B cell (primary cell): ENCODE measurements around the gene C19orf33. TPM values are rescaled to one million over a fixed set of nuclear protein-coding genes. Genes with fewer than 3 reads are reported as not detected.
A peak's percentile ranks its signal among the peaks of the same experiment; 100 is the strongest.

Experiments used
- ATAC-seq: fragments of 200-7000 bp; cut with Tn5 transposase; one replicate; pipeline ENCODE4 v1.10.0; 2021; ENCODE audit warnings: low read depth, mild to moderate bottlenecking, moderate number of reproducible peaks, moderate library complexity
- CTCF ChIA-PET: fragments of 350-600 bp; sonication (Branson Sonifier 250); formaldehyde crosslinking; loops from one replicate; lab custom pipeline; 2021; ENCODE audit warnings: antibody characterized with exemption, inconsistent platforms; lab: Charles Lee
- POLR2A ChIA-PET: fragments of 350-600 bp; sonication (Branson Sonifier 250); formaldehyde crosslinking; loops from one replicate; lab custom pipeline; 2021; ENCODE audit warnings: antibody characterized with exemption; lab: Charles Lee
- DNase-seq: peaks from one replicate; pipeline ENCODE4 v3.0.0; 2013
- H2AFZ ChIP-seq: 2 replicates; pipeline ENCODE4 v1.6.1; 2012; ENCODE audit warnings: mild to moderate bottlenecking, low read depth, low read length; ENCODE audit not compliant: insufficient read depth, poor library complexity, severe bottlenecking
- H3K27ac ChIP-seq, 2 donors: 1 replicate in 1 of 2; 2 replicates in 1 of 2; pipeline ENCODE4 v1.5.1; 2012 to 2013; ENCODE audit warnings: low read length in 2 of 2, mild to moderate bottlenecking in 2 of 2, moderate library complexity in 1 of 2
- H3K27me3 ChIP-seq, 4 experiments: fragments of 200-600 bp in 1 of 4; sonication (generic) in 1 of 4; replicated peaks in 1 of 4; 1 replicate in 2 of 4; 2 replicates in 2 of 4; pipeline versions ENCODE4 v1.6.1 to v1.7.0; 2013 to 2016; ENCODE audit warnings: low read length in 3 of 4, mild to moderate bottlenecking in 2 of 4, mixed read lengths in 1 of 4, moderate library complexity in 1 of 4; ENCODE audit not compliant: insufficient read depth in 4 of 4, control insufficient read depth in 3 of 4; ENCODE audit errors: control extremely low read depth in 1 of 4
- H3K36me3 ChIP-seq, 2 experiments: replicated peaks in 1 of 2; 1 replicate in 1 of 2; 2 replicates in 1 of 2; pipeline versions ENCODE4 v1.6.1 to v1.7.1; 2013; ENCODE audit warnings: low read length in 1 of 2; ENCODE audit not compliant: insufficient read depth in 2 of 2, control insufficient read depth in 1 of 2; ENCODE audit errors: control extremely low read depth in 1 of 2, extremely low read depth in 1 of 2
- H3K4me1 ChIP-seq, 2 donors: fragments of 200-600 bp in 1 of 2; sonication (generic) in 1 of 2; 1 replicate in 1 of 2; 2 replicates in 1 of 2; pipeline versions ENCODE4 v1.5.1 to v1.6.1; 2013 to 2017; ENCODE audit warnings: low read length in 2 of 2; ENCODE audit not compliant: control insufficient read depth in 2 of 2, insufficient read depth in 2 of 2
- H3K4me2 ChIP-seq: replicated peaks from 2 replicates; pipeline ENCODE3; 2012; ENCODE audit warnings: mild to moderate bottlenecking, low read depth, low read length; ENCODE audit not compliant: poor library complexity, severe bottlenecking
- H3K4me3 ChIP-seq, 5 experiments: fragments of 200-600 bp in 1 of 5; sonication (generic) in 1 of 5; 1 replicate in 3 of 5; 2 replicates in 2 of 5; pipeline versions ENCODE4 v1.5.1 to v1.7.0; 2011 to 2016; ENCODE audit warnings: low read length in 4 of 5, mild to moderate bottlenecking in 4 of 5, low read depth in 2 of 5, control low read depth in 1 of 5, moderate library complexity in 1 of 5; ENCODE audit not compliant: insufficient read depth in 1 of 5; ENCODE audit errors: control extremely low read depth in 1 of 5, extremely low read depth in 1 of 5
- H3K79me2 ChIP-seq: fragments of 200-600 bp; sonication (generic); one replicate; pipeline ENCODE4 v1.6.0; 2016; ENCODE audit warnings: low read length; ENCODE audit not compliant: control insufficient read depth, insufficient read depth
- H3K9ac ChIP-seq: fragments of 200-600 bp; sonication (generic); 2 replicates; pipeline ENCODE4 v1.6.1; 2017; ENCODE audit warnings: mild to moderate bottlenecking, low read length, moderate library complexity
- H3K9me3 ChIP-seq, 3 donors: one replicate each; pipeline versions ENCODE4 v1.6.1 to v1.7.1; 2013; ENCODE audit warnings: low read length in 2 of 3; ENCODE audit not compliant: control insufficient read depth in 2 of 3, insufficient read depth in 1 of 3; ENCODE audit errors: control extremely low read depth in 1 of 3
- H4K20me1 ChIP-seq: 2 replicates; pipeline ENCODE4 v1.6.0; 2012; ENCODE audit warnings: mild to moderate bottlenecking, low read length; ENCODE audit not compliant: insufficient read depth, control insufficient read depth, poor library complexity, severe bottlenecking
- H3K27ac Mint-ChIP-seq: one replicate; pipeline ENCODE4 v1.8.0; 2021; ENCODE audit warnings: mixed read lengths
- H3K27me3 Mint-ChIP-seq: one replicate; pipeline ENCODE4 v1.8.0; 2021; ENCODE audit warnings: mixed read lengths
- H3K4me1 Mint-ChIP-seq: one replicate; pipeline ENCODE4 v1.8.0; 2021; ENCODE audit warnings: mixed read lengths
- H3K4me3 Mint-ChIP-seq: one replicate; pipeline ENCODE4 v1.8.0; 2021; ENCODE audit warnings: mixed read lengths
- H3K9me3 Mint-ChIP-seq: one replicate; pipeline ENCODE4 v1.8.0; 2022; ENCODE audit warnings: mixed read lengths; ENCODE audit not compliant: insufficient read depth
- CTCF ChIP-seq: fragments of 200-600 bp; IDR thresholded peaks from one replicate; pipeline ENCODE4 v1.8.0; 2022; ENCODE audit warnings: antibody characterized with exemption, mild to moderate bottlenecking
- EZH2 ChIP-seq: IDR thresholded peaks from 2 replicates; pipeline ENCODE4 v1.6.1; 2012; ENCODE audit warnings: borderline replicate concordance, low read depth, mild to moderate bottlenecking, moderate library complexity, low read length; ENCODE audit not compliant: insufficient read depth, poor library complexity, severe bottlenecking
- WGBS: methylation state at CpG from one replicate; pipeline ENCODE4 v1.1.5; 2013; ENCODE audit warnings: missing lambda C conversion rate; ENCODE audit not compliant: insufficient coverage; 5-methylcytosine and 5-hydroxymethylcytosine counted together
- intact Hi-C: fragments of 100-400 bp; cut with micrococcal nuclease; formaldehyde crosslinking; loops from one replicate; pipeline ENCODE4 v1.10.0; 2022
- polyA plus RNA-seq: library from polyadenylated mRNA; depleted of rRNA; stranded (reverse); fragments of >200 nt; gene quantifications from 2 replicates; pipeline ENCODE4 v1.2.3, GENCODE V29; 2012
- total RNA-seq, 2 donors: library from RNA; stranded (reverse); fragments of 120-200 nt in 1 of 2; gene quantifications; 1 replicate in 1 of 2; 2 replicates in 1 of 2; pipeline versions ENCODE4 v1.2.3 to v1.2.4, GENCODE V29; 2013 to 2022

The C19orf33 gene
- total and polyA plus RNA-seq, 2 donors (not counting 1 experiment from before 2014, with no cell fraction given) = 1.2 TPM; not detected in 1

- H3K27ac ChIP-seq = no peak overlapping the region
- H3K4me1 ChIP-seq = peaks cover 24 to 47% of the 10 kb centered on the region in 2 donors
- no peak for DNase-seq
- H3K4me2 ChIP-seq = peak overlapping the region; percentile 99
- H3K36me3 ChIP-seq = no peaks in the 10 kb centered on the region
- WGBS = 25% methylated on average over 2 of the region's 6 CpGs
- Mint-ChIP-seq H3K27me3 (no peaks in the 10 kb centered on the region), H3K4me1 (peaks cover 43% of the 10 kb centered on the region), H3K9me3 (no peaks in the 10 kb centered on the region), H3K27ac (no peak overlapping the region), H3K4me3 (peak overlapping the region; percentile 83)
- no peaks in the 10 kb centered on the region for H3K9me3 ChIP-seq
- intact Hi-C loops = loop anchor here (5.0 kb wide), 1 partner anchor 76 kb away; no protein-coding TSS in a partner anchor
- POLR2A ChIA-PET = interaction anchor here (0.6 to 0.7 kb wide), 2 partner anchors 53 to 724 kb away, joined by 3 to 10 read pairs; partner anchors contain the start of genes ZNF540 and ZNF571
- H4K20me1 ChIP-seq = no peaks in the 10 kb centered on the region
- H3K79me2 ChIP-seq = no peaks in the 10 kb centered on the region
- peak overlapping the region; percentile 97 for H2AFZ ChIP-seq
- H3K9ac ChIP-seq = no peak overlapping the region
- CTCF ChIA-PET = interaction anchor here (1.0 to 2.9 kb wide), 4 partner anchors 66 to 416 kb away, joined by 3 to 12 read pairs (median 4); no protein-coding TSS in a partner anchor
- no peak overlapping the region for H3K4me3 ChIP-seq
- TF ChIP-seq EZH2 (no peak), CTCF (no peak)
- ATAC-seq = no peak
- peaks cover 0 to 2% (median 0%) of the 10 kb centered on the region in 4 experiments for H3K27me3 ChIP-seq
Observed at GRCh38 chr19:38318660-38319059, 14.6 kb downstream of the C19orf33 start.
